ENCODE measurements around the gene CABLES2. TPM values are rescaled to one million over a fixed set of nuclear protein-coding genes. Genes with fewer than 3 reads are reported as not detected.
A peak's percentile ranks its signal among the peaks of the same experiment; 100 is the strongest.

Gene CABLES2
- total and polyA plus RNA-seq, 9 of the 15 experiments (the other 6 are each of a cell fraction or from before 2014, with no cell fraction given), result 0.46 to 4.2 (median 1.6) TPM

GRCh38 chr20:62405108-62405980 is 1.7 kb downstream of the CABLES2 start (continued):
- TF ChIP-seq ZNF280B (CRISPR knock-in tag; IDR thresholded peaks at IDR 0.05) (no peak), ASH1L (IDR thresholded peaks at IDR 0.05; ENCODE audit: borderline replicate concordance, low read depth, partially characterized antibody) (no peak), BRD4 (IDR thresholded peaks at IDR 0.05) (no peak), ETS1 (conservative IDR thresholded peaks at IDR 0.05; ENCODE audit: control insufficient read depth, low read depth, low read length) (no peak), ELK1 (CRISPR knock-in tag; IDR thresholded peaks at IDR 0.05) (no peak), RNF219 (CRISPR knock-in tag; IDR thresholded peaks at IDR 0.05) (no peak), ZKSCAN3 (CRISPR knock-in tag; IDR thresholded peaks at IDR 0.05) (no peak), CEBPZ (IDR thresholded peaks at IDR 0.05; ENCODE audit: borderline replicate concordance, low read depth, low read length) (no peak), RAD21 (CRISPR knock-in tag; conservative IDR thresholded peaks at IDR 0.05 in 1 of 2, IDR thresholded peaks at IDR 0.05 in 1 of 2) (peak in 1 of 2 experiments; percentile 45; a peak in 2 of 4 replicates), ZNF197 (CRISPR knock-in tag; IDR thresholded peaks at IDR 0.05; ENCODE audit: low read depth) (no peak), MTA3 (IDR thresholded peaks at IDR 0.05; ENCODE audit: borderline replicate concordance) (no peak), ZBTB7A (IDR thresholded peaks at IDR 0.05; ENCODE audit: borderline replicate concordance, control insufficient read depth, low read depth, low read length) (no peak), HMGN3 (IDR thresholded peaks at IDR 0.05; ENCODE audit: borderline replicate concordance, extremely low read depth, insufficient read length, low read depth, low read length) (no peak)
- TF ChIP-seq, protein P1, sequence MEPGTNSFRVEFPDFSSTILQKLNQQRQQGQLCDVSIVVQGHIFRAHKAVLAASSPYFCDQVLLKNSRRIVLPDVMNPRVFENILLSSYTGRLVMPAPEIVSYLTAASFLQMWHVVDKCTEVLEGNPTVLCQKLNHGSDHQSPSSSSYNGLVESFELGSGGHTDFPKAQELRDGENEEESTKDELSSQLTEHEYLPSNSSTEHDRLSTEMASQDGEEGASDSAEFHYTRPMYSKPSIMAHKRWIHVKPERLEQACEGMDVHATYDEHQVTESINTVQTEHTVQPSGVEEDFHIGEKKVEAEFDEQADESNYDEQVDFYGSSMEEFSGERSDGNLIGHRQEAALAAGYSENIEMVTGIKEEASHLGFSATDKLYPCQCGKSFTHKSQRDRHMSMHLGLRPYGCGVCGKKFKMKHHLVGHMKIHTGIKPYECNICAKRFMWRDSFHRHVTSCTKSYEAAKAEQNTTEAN (CRISPR knock-in tag; IDR thresholded peaks at IDR 0.05), result no peak

All from K562 (cell line).